Stomach (tissue), 9 donors: ENCODE data around the gene GTF2A1L. TPM values are rescaled to one million over a fixed set of nuclear protein-coding genes. Genes with fewer than 3 reads are reported as not detected.

ENCODE experiments used
- DNase-seq, 2 donors: peaks; one replicate each; pipeline versions ENCODE4 v3.0.0 to v3.0.0-alpha.2; 2013 to 2019
- H3K27ac ChIP-seq, 5 donors: fragments of 200-600 bp in 4 of 5; sonication (generic) in 4 of 5; one replicate each; pipeline ENCODE4 v1.5.1; 2013 to 2019; ENCODE audit warnings: mild to moderate bottlenecking in 1 of 5, moderate library complexity in 1 of 5
- H3K27me3 ChIP-seq, 3 donors: fragments of 200-600 bp; sonication (generic); one replicate each; pipeline ENCODE4 v1.5.1; 2017 to 2019; ENCODE audit warnings: mixed run types in 1 of 3
- H3K36me3 ChIP-seq, 4 donors: fragments of 200-600 bp; sonication (generic); 1 replicate in 3 of 4; 2 replicates in 1 of 4; pipeline ENCODE4 v1.5.1; 2016 to 2019
- H3K4me1 ChIP-seq, 4 donors: fragments of 200-600 bp; sonication (generic); one replicate each; pipeline ENCODE4 v1.5.1; 2016 to 2019
- H3K4me3 ChIP-seq, 4 donors: fragments of 200-600 bp; sonication (generic) in 3 of 4; one replicate each; pipeline ENCODE4 v1.5.1; 2016 to 2019; ENCODE audit warnings: mild to moderate bottlenecking in 1 of 4
- H3K9me3 ChIP-seq, 4 donors: fragments of 200-600 bp; sonication (generic); one replicate each; pipeline ENCODE4 v1.5.1; 2016 to 2019
- EP300 ChIP-seq: sonication (generic); formaldehyde crosslinking; IDR thresholded peaks from one replicate; pipeline ENCODE4 v1.6.1; 2017; ENCODE audit warnings: antibody characterized with exemption
- POLR2A ChIP-seq, 4 donors: fragments of 450-650 bp; IDR thresholded peaks; one replicate each; pipeline ENCODE4 v1.6.1; 2016; ENCODE audit warnings: antibody characterized with exemption in 4 of 4, control low read depth in 2 of 4, mild to moderate bottlenecking in 1 of 4, moderate library complexity in 1 of 4
- POLR2AphosphoS5 ChIP-seq, 3 donors: sonication (generic); formaldehyde crosslinking; IDR thresholded peaks; one replicate each; pipeline ENCODE4 v1.6.1; 2016; ENCODE audit warnings: antibody characterized with exemption in 3 of 3
- WGBS, 5 donors: extraction: QIAGEN DNeasy Blood & Tissue Kit in 3 of 5; methylation state at CpG; one replicate each; pipeline versions ENCODE4 v1.1.5 to v1.1.7; 2013 to 2018; 5-methylcytosine and 5-hydroxymethylcytosine counted together
- intact Hi-C: fragments of 100-400 bp; cut with DNase I; formaldehyde crosslinking; loops from one replicate; pipeline ENCODE4 v1.15.1; 2023; ENCODE audit warnings: low total_unique reads
- polyA plus RNA-seq, 3 donors: library from polyadenylated mRNA; stranded (reverse); fragments of 200-250 nt; gene quantifications; one replicate each; pipeline ENCODE4 v1.2.3, GENCODE V29; 2013
- total RNA-seq, 5 donors: library from RNA; depleted of rRNA; stranded (reverse); fragments of >200 nt; gene quantifications; one replicate each; pipeline versions ENCODE4 v1.1.0 to v1.2.3, GENCODE V29; 2014 to 2016
- TF ChIP-seq, protein P1 (sequence below), 7 experiments: fragments of 450-650 bp in 4 of 7; fragments of 200-600 bp in 3 of 7; sonication (generic) in 3 of 7; IDR thresholded peaks; one replicate each; pipeline ENCODE4 v1.5.1; 2016 to 2019; ENCODE audit warnings: antibody characterized with exemption in 7 of 7, control low read depth in 2 of 7, mild to moderate bottlenecking in 1 of 7
- donor health status: healthy with polysubstance abuse.
- donor health status: Bipolar disorder and iron deficiency.
- donor health status: healthy.

Gene GTF2A1L
- total and polyA plus RNA-seq, 8 donors, result 1.8 to 306 (median 5.7) TPM; not detected in 2

GRCh38 chr2:48624696-48625095, 7.0 kb downstream of the GTF2A1L start:
- Histone ChIP-seq H3K27ac (no peak overlapping the region), H3K4me1 (no peaks in the 10 kb centered on the region), H3K36me3 (no peaks in the 10 kb centered on the region), H3K4me3 (no peak overlapping the region), H3K9me3 (peaks cover 0 to 12% (median 2%) of the 10 kb centered on the region in 4 donors), H3K27me3 (no peaks in the 10 kb centered on the region)
- WGBS, 5 donors, result 74 to 94% (median 89%) methylated on average over 2 of the region's 2 CpGs
- intact Hi-C loops, result no loop called here
- TF ChIP-seq, protein P1, sequence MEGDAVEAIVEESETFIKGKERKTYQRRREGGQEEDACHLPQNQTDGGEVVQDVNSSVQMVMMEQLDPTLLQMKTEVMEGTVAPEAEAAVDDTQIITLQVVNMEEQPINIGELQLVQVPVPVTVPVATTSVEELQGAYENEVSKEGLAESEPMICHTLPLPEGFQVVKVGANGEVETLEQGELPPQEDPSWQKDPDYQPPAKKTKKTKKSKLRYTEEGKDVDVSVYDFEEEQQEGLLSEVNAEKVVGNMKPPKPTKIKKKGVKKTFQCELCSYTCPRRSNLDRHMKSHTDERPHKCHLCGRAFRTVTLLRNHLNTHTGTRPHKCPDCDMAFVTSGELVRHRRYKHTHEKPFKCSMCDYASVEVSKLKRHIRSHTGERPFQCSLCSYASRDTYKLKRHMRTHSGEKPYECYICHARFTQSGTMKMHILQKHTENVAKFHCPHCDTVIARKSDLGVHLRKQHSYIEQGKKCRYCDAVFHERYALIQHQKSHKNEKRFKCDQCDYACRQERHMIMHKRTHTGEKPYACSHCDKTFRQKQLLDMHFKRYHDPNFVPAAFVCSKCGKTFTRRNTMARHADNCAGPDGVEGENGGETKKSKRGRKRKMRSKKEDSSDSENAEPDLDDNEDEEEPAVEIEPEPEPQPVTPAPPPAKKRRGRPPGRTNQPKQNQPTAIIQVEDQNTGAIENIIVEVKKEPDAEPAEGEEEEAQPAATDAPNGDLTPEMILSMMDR (IDR thresholded peaks at IDR 0.05), result no peak
- TF ChIP-seq EP300 (no peak), POLR2AphosphoS5 (IDR thresholded peaks at IDR 0.05) (no peak), POLR2A (IDR thresholded peaks at IDR 0.05) (no peak)
- no peak for DNase-seq

GRCh38 chr2:48626047-48626446, 8.4 kb downstream of the GTF2A1L start:
- no peak overlapping the region for H3K4me3 ChIP-seq
- no peak for DNase-seq
- TF ChIP-seq EP300 (no peak), POLR2AphosphoS5 (IDR thresholded peaks at IDR 0.05) (no peak), POLR2A (IDR thresholded peaks at IDR 0.05) (no peak)
- TF ChIP-seq, protein P1 (IDR thresholded peaks at IDR 0.05), result no peak
- no peaks in the 10 kb centered on the region for H3K36me3 ChIP-seq
- H3K4me1 ChIP-seq, result no peaks in the 10 kb centered on the region
- H3K9me3 ChIP-seq, result peaks cover 0 to 12% (median 2%) of the 10 kb centered on the region in 4 donors
- no peak overlapping the region for H3K27ac ChIP-seq
- no peaks in the 10 kb centered on the region for H3K27me3 ChIP-seq
- intact Hi-C loops, result no loop called here

DNA sequence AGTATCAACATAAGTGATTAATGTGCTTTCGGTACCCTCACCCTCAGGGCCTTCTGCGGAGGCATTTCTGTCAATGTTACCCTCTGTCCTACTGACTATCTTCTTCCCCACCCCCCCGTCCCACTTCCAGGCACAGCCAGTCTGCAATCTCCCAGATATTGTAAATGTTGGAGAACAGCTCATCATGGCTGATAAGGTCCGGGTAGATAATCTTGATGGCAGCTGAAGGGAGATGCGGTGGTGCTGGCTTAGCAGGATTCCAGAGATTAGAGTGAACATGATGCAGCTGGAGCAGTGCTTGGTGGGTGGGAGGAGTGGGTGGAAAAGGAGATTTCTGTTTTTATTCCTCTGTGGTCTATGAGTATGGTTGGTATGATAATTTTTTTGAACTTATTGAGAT, 15.5 kb downstream of the GTF2A1L start:
- H3K4me1 ChIP-seq, result no peaks in the 10 kb centered on the region
- WGBS, 5 donors, result 39 to 57% (median 49%) methylated on average over 5 of the region's 5 CpGs

DNA sequence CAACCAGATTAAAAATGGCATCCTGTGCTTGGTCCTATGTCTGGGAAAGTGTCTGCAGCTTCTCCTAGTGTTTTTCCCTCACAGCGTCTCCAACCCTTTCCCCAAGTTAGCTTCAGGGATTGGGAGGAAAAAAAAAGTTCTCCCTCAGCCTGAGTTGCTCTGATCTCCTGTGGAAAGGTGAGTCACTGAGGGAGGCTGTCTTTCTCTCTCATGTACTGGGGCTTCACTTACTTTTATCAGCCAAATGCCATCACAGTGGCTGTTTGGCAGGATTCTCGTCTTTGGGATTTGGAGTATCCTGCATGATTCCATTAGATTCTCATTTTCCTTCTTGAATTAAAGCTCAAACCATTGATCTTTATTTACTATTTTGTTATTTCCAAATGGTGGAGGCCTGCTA, 18.1 kb downstream of the GTF2A1L start:
- DNase-seq, result no peak
- intact Hi-C loops, result no loop called here
- TF ChIP-seq EP300 (no peak), POLR2AphosphoS5 (IDR thresholded peaks at IDR 0.05) (no peak), POLR2A (IDR thresholded peaks at IDR 0.05) (no peak)
- TF ChIP-seq, protein P1 (IDR thresholded peaks at IDR 0.05), result no peak
- Histone ChIP-seq H3K4me1 (no peaks in the 10 kb centered on the region), H3K9me3 (peaks cover 0 to 11% (median 6%) of the 10 kb centered on the region in 4 donors), H3K27me3 (no peaks in the 10 kb centered on the region), H3K36me3 (no peaks in the 10 kb centered on the region), H3K27ac (no peak overlapping the region), H3K4me3 (no peak overlapping the region)
- WGBS, 5 donors, result 64 to 74% (median 73%) methylated on average over 2 of the region's 2 CpGs

More for the DNA sequence above, 15.5 kb downstream of the GTF2A1L start:
- H3K4me3 ChIP-seq, result no peak overlapping the region
- TF ChIP-seq, protein P1 (IDR thresholded peaks at IDR 0.05), result no peak
- no peak for TF ChIP-seq EP300
- no peak for TF ChIP-seq POLR2A (IDR thresholded peaks at IDR 0.05)
- TF ChIP-seq POLR2AphosphoS5 (IDR thresholded peaks at IDR 0.05), result no peak
- intact Hi-C loops, result no loop called here
- H3K27ac ChIP-seq, result no peak overlapping the region
- no peaks in the 10 kb centered on the region for H3K27me3 ChIP-seq
- peaks cover 0 to 11% (median 6%) of the 10 kb centered on the region in 4 donors for H3K9me3 ChIP-seq
- H3K36me3 ChIP-seq, result no peaks in the 10 kb centered on the region
- no peak for DNase-seq
